Fibroblast of lung (primary cell): Measurements from ENCODE around the gene ACP4. TPM values are rescaled to one million over a fixed set of nuclear protein-coding genes. Genes with fewer than 3 reads are reported as not detected.

Experiments
- DNase-seq, 2 donors: peaks; one replicate each; pipeline versions ENCODE4 v3.0.0 to v3.0.0-alpha.2; 2010; ENCODE audit warnings: low read depth in 2 of 2
- H2AFZ ChIP-seq: 2 replicates; pipeline ENCODE4 v1.5.1; 2012; ENCODE audit warnings: low read length, control low read depth, inconsistent platforms
- H3K27ac ChIP-seq: 2 replicates; pipeline ENCODE4 v1.5.1; 2011; ENCODE audit warnings: low read length, control low read depth; ENCODE audit not compliant: insufficient read depth
- H3K27me3 ChIP-seq: 2 replicates; pipeline ENCODE4 v1.5.1; 2011; ENCODE audit warnings: mild to moderate bottlenecking, low read length; ENCODE audit not compliant: control insufficient read depth, insufficient read depth
- H3K36me3 ChIP-seq: 2 replicates; pipeline ENCODE4 v1.5.1; 2011; ENCODE audit warnings: low read length; ENCODE audit not compliant: control insufficient read depth, insufficient read depth
- H3K4me1 ChIP-seq: 2 replicates; pipeline ENCODE4 v1.5.1; 2011; ENCODE audit warnings: low read length; ENCODE audit not compliant: control insufficient read depth, insufficient read depth; ENCODE audit errors: extremely low read depth
- H3K4me2 ChIP-seq: 2 replicates; pipeline ENCODE4 v1.5.1; 2011; ENCODE audit warnings: low read length, control low read depth; ENCODE audit not compliant: insufficient read depth; ENCODE audit errors: extremely low read depth
- H3K4me3 ChIP-seq, 4 experiments: fragments of 200-600 bp in 1 of 4; sonication (generic) in 1 of 4; replicated peaks in 1 of 4; 2 replicates each; pipeline ENCODE4 v1.5.1; 2011 to 2016; ENCODE audit warnings: low read length in 4 of 4, low read depth in 3 of 4, mild to moderate bottlenecking in 3 of 4, control low read depth in 2 of 4, inconsistent platforms in 1 of 4, mixed read lengths in 1 of 4; ENCODE audit not compliant: insufficient read depth in 1 of 4; ENCODE audit errors: control extremely low read depth in 1 of 4
- H3K79me2 ChIP-seq: 2 replicates; pipeline ENCODE4 v1.5.1; 2012; ENCODE audit warnings: mild to moderate bottlenecking, low read length, inconsistent platforms; ENCODE audit not compliant: control insufficient read depth, insufficient read depth
- H3K9ac ChIP-seq: 2 replicates; pipeline ENCODE4 v1.5.1; 2011; ENCODE audit warnings: mild to moderate bottlenecking, low read length, control low read depth; ENCODE audit not compliant: insufficient read depth
- H3K9me3 ChIP-seq: 2 replicates; pipeline ENCODE4 v1.5.1; 2012; ENCODE audit warnings: low read depth, low read length; ENCODE audit not compliant: control insufficient read depth, insufficient read depth
- H4K20me1 ChIP-seq: 2 replicates; pipeline ENCODE4 v1.5.1; 2011; ENCODE audit warnings: low read length; ENCODE audit not compliant: control insufficient read depth, insufficient read depth; ENCODE audit errors: extremely low read depth
- EZH2 ChIP-seq: IDR thresholded peaks from 2 replicates; pipeline ENCODE4 v1.5.1; 2012; ENCODE audit warnings: low read length, control low read depth, mild to moderate bottlenecking; ENCODE audit errors: missing control alignments
- polyA plus RNA-seq, 2 donors: library from polyadenylated mRNA; depleted of rRNA in 1 of 2; stranded (reverse) in 1 of 2; unstranded in 1 of 2; fragments of >200 nt; gene quantifications; 2 replicates each; pipeline ENCODE4 v1.2.1, GENCODE V29; 2011 to 2012; ENCODE audit warnings: missing spikeins in 1 of 2
- total RNA-seq: library from RNA; depleted of rRNA; stranded (reverse); fragments of >200 nt; gene quantifications from 2 replicates; pipeline ENCODE4 v1.2.1, GENCODE V29; 2014
- TF ChIP-seq, protein P1 (sequence below), 2 donors: IDR thresholded peaks in 1 of 2; conservative IDR thresholded peaks in 1 of 2; 1 replicate in 1 of 2; 2 replicates in 1 of 2; pipeline ENCODE4 v1.5.1; 2011 to 2012; ENCODE audit warnings: low read length in 2 of 2, control low read depth in 1 of 2, inconsistent platforms in 1 of 2, low read depth in 1 of 2, mild to moderate bottlenecking in 1 of 2

Gene ACP4
- total and polyA plus RNA-seq, 2 donors (not counting 1 experiment from before 2014, with no cell fraction given) = not detected

DNA sequence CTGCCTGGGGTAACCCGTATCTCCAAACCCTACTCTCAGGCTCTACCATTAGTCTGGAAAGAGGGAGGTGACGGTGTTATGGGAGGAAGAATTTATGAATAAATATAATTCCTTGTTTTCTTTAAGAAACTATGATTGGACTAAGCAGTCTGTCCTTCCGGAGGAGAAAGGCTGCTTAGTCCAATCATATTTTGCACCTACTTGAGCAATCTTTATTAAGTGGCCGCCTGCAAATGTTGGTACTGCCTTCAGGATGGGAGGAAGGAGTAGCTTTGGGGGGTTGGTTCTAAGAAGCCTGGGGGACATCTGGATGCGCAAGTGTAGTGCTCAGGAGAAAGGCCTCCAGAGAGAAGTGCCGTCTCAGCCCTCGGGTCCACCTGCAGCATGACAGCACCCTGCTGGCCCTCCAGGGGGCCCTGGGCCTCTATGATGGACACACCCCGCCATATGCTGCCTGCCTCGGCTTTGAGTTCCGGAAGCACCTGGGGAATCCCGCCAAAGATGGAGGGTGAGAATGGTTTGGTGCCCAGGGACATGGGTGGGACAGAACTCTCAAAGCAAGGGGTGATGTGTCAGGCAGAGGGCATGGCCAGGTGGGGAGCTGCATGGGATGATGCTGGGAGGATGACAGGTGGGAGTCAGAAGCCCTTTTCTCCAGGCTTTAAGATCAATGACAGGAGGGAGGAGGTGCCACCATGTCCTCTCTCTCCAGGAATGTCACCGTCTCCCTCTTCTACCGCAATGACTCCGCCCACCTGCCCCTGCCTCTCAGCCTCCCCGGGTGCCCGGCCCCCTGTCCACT is 4.1 kb downstream of the ACP4 start:
- no peaks in the 10 kb centered on the region for H4K20me1 ChIP-seq
- H2AFZ ChIP-seq = no peak overlapping the region
- peaks cover 11% of the 10 kb centered on the region for H3K36me3 ChIP-seq
- no peak overlapping the region for H3K9ac ChIP-seq
- no peak overlapping the region for H3K4me2 ChIP-seq
- no peak overlapping the region for H3K27ac ChIP-seq
- H3K9me3 ChIP-seq = no peaks in the 10 kb centered on the region
- no peaks in the 10 kb centered on the region for H3K79me2 ChIP-seq
- no peak for DNase-seq
- TF ChIP-seq EZH2 = no peak
- TF ChIP-seq, protein P1, sequence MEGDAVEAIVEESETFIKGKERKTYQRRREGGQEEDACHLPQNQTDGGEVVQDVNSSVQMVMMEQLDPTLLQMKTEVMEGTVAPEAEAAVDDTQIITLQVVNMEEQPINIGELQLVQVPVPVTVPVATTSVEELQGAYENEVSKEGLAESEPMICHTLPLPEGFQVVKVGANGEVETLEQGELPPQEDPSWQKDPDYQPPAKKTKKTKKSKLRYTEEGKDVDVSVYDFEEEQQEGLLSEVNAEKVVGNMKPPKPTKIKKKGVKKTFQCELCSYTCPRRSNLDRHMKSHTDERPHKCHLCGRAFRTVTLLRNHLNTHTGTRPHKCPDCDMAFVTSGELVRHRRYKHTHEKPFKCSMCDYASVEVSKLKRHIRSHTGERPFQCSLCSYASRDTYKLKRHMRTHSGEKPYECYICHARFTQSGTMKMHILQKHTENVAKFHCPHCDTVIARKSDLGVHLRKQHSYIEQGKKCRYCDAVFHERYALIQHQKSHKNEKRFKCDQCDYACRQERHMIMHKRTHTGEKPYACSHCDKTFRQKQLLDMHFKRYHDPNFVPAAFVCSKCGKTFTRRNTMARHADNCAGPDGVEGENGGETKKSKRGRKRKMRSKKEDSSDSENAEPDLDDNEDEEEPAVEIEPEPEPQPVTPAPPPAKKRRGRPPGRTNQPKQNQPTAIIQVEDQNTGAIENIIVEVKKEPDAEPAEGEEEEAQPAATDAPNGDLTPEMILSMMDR (conservative IDR thresholded peaks at IDR 0.05 in 1 of 2, IDR thresholded peaks at IDR 0.05 in 1 of 2; ENCODE audit: low read depth in 1 of 2, low read length in 2 of 2) = no peak
- no peaks in the 10 kb centered on the region for H3K4me1 ChIP-seq
- H3K4me3 ChIP-seq = no peak overlapping the region
- H3K27me3 ChIP-seq = no peaks in the 10 kb centered on the region

DNA sequence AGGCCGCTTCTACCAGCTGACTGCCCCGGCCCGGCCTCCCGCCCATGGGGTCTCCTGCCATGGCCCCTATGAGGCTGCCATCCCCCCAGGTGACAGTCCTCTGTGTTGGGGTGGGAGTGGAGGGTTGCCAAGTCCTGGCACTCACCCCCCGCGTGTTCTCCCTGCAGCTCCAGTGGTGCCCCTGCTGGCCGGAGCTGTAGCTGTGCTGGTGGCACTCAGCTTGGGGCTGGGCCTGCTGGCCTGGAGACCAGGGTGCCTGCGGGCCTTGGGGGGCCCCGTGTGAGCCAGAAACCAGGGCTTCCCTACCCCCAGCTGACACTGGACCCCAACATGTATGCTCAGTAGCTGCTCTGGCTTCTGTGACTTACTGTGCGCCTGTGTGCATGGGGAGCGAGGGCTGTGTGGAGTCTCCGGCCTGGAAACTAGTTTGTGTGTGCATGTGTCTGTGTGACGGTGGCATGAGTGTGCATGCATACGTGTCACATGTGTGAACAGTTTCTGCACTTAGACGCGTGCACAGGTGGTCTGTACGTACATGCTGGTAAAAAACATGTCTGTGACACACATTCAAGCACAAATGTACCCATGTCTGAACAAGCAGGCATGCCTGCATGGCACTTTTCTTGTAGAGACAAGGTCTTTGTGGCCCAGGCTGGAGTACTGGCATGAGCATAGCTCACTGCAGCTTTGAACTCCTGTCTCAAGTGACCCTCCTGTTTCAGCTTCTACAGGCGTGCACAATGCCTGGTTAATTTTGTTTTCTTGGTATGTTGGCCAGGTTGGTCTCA is 4.9 kb downstream of the ACP4 start:
- H3K27me3 ChIP-seq = no peaks in the 10 kb centered on the region
- peaks cover 11% of the 10 kb centered on the region for H3K36me3 ChIP-seq
- peaks cover 5% of the 10 kb centered on the region for H3K79me2 ChIP-seq
- no peaks in the 10 kb centered on the region for H3K4me1 ChIP-seq
- no peaks in the 10 kb centered on the region for H4K20me1 ChIP-seq
- no peak overlapping the region for H3K27ac ChIP-seq
- TF ChIP-seq EZH2 = no peak
- TF ChIP-seq, protein P1 (conservative IDR thresholded peaks at IDR 0.05 in 1 of 2, IDR thresholded peaks at IDR 0.05 in 1 of 2; ENCODE audit: low read depth in 1 of 2, low read length in 2 of 2) = peak in 1 of 2 donors; percentile 17
- no peak overlapping the region for H2AFZ ChIP-seq
- H3K4me2 ChIP-seq = no peak overlapping the region
- no peak overlapping the region for H3K4me3 ChIP-seq
- no peaks in the 10 kb centered on the region for H3K9me3 ChIP-seq
- no peak overlapping the region for H3K9ac ChIP-seq
- no peak for DNase-seq

DNA sequence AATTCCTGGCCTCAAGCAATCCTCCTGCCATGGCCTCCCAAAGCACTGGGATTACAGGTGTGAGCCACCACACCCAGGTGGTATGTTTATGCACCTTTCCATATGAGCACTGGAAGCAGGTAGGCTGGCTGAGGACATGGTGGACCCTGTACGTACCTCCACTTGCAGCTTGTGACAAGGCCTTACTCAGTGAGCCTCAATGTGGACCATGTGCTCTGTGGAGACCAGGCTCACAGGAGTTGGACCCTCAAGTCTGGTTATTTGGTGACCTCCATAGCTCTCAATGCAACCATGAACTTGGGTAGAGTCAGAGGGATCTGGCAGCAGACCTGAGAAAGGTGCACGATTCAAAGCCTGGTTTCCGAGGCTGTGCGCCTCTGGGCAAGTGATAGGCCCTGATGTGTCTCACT is 5.5 kb downstream of the ACP4 start:
- no peaks in the 10 kb centered on the region for H3K4me1 ChIP-seq
- H3K4me2 ChIP-seq = no peak overlapping the region
- H3K27ac ChIP-seq = no peak overlapping the region
- no peak overlapping the region for H2AFZ ChIP-seq
- no peak overlapping the region for H3K4me3 ChIP-seq
- H3K9ac ChIP-seq = no peak overlapping the region
- peaks cover 7% of the 10 kb centered on the region for H3K79me2 ChIP-seq
- H3K36me3 ChIP-seq = peaks cover 13% of the 10 kb centered on the region
- TF ChIP-seq, protein P1 (conservative IDR thresholded peaks at IDR 0.05 in 1 of 2, IDR thresholded peaks at IDR 0.05 in 1 of 2; ENCODE audit: low read depth in 1 of 2, low read length in 2 of 2) = no peak
- no peak for TF ChIP-seq EZH2
- H4K20me1 ChIP-seq = no peaks in the 10 kb centered on the region
- H3K27me3 ChIP-seq = no peaks in the 10 kb centered on the region
- no peak for DNase-seq
- H3K9me3 ChIP-seq = no peaks in the 10 kb centered on the region
